ENCODE data around the gene MYO9A.

GRCh38 chr15:72155003-72155621 lies 37.2 kb upstream of the MYO9A start:
- TF ChIP-seq CTCF (conservative IDR thresholded peaks at IDR 0.05; ENCODE audit: low read depth, low read length) = no peak
- TF ChIP-seq EZH2 (IDR thresholded peaks at IDR 0.05; ENCODE audit: borderline replicate concordance, low read depth, low read length, poor library complexity, severe bottlenecking) = no peak
